ENCODE measurements around the gene CNDP2. TPM values are rescaled to one million over a fixed set of nuclear protein-coding genes. Genes with fewer than 3 reads are reported as not detected.

CNDP2 gene
- total and polyA plus RNA-seq, 2 of the 13 experiments (the other 11 are each of a cell fraction or from before 2014, with no cell fraction given): 64.7 to 80.8 TPM

DNA sequence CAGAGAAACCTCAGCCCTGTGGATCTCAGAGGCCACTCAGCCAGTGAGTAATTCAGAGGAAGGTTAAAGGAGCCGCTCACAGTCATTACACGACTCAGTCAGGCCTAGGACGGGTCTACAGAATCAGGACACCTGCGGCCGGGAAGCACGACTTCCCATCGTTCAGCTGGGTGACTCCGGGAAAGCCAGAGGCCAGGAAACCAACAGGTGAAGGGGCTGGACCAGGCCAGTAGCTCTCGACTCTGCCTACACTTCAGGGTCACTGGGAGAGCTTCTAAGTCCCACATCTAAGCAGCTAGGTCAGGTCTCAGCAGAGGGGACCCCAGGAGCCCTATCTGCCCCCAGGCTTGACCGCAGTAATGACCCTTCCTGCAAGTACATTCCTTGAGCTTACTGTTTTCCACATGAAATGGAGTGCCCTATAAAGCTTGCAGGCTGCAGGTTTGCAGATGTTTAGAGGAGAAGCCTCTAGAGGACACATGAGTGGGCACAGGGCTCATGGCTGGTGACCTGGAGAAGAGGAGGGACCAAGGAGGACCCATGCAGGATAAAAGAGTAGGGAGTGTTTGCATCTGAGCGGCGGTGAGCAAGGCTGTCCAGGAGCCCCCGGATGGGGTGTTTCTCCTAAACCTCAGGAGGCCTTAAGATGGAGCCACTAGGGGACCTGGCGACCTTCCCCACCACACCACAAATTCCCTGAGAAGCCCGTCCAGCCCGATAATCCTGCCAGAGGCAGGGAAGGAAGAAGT is 48.6 kb upstream of the CNDP2 start:
- Histone ChIP-seq H3K4me3 (replicated peaks in 1 of 3; ENCODE audit: insufficient read depth in 1 of 3, low read depth in 2 of 3, low read length in 3 of 3) (no peak overlapping the region), H3K27me3 (ENCODE audit: control insufficient read depth in 1 of 2, insufficient read depth in 2 of 2, low read length in 2 of 2) (peaks cover 5 to 74% of the 10 kb centered on the region in 2 experiments; a peak in 4 of 5 replicates), H2AFZ (ENCODE audit: low read length) (no peak overlapping the region), H3K9me3 (ENCODE audit: low read length) (no peaks in the 10 kb centered on the region), H4K20me1 (ENCODE audit: insufficient read depth, low read length) (no peaks in the 10 kb centered on the region), H3K79me2 (ENCODE audit: insufficient read depth, low read length) (no peaks in the 10 kb centered on the region), H3K27ac (ENCODE audit: extremely low read length, insufficient read depth, low read length) (no peak overlapping the region), H3K36me3 (replicated peaks in 1 of 2; ENCODE audit: control insufficient read depth in 1 of 2, insufficient read depth in 2 of 2, low read length in 2 of 2) (no peaks in the 10 kb centered on the region), H3K9ac (ENCODE audit: insufficient read depth, low read depth, low read length) (no peak overlapping the region), H3K4me1 (ENCODE audit: insufficient read depth, low read length) (peaks cover 10% of the 10 kb centered on the region), H3K4me2 (ENCODE audit: low read depth, low read length) (no peak overlapping the region)
- in situ Hi-C loops (cut with HindIII; ENCODE audit: extremely low pct_ligation_motif_present, low pct_unique_long_range_greater_than_20kb) (no loop called here), intact Hi-C loops (cut with micrococcal nuclease; ENCODE audit: unreplicated experiment) (no loop called here)
- DNase-seq (ENCODE audit: low spot score) (no peak), ATAC-seq (peak; percentile 12; the same call in 1 of the 3 replicates), FAIRE-seq (no peak)
- POLR2A ChIA-PET: no interaction called here
- CTCF ChIA-PET (ENCODE audit: low intra/inter-chr PET ratio, low total read pairs): no interaction called here
- BruUV-seq (replicated peaks): no TSS peak
- 41% methylated on average over 6 of the region's 16 CpGs for WGBS (ENCODE audit: low lambda C conversion rate)
- TF ChIP-seq, protein P1, sequence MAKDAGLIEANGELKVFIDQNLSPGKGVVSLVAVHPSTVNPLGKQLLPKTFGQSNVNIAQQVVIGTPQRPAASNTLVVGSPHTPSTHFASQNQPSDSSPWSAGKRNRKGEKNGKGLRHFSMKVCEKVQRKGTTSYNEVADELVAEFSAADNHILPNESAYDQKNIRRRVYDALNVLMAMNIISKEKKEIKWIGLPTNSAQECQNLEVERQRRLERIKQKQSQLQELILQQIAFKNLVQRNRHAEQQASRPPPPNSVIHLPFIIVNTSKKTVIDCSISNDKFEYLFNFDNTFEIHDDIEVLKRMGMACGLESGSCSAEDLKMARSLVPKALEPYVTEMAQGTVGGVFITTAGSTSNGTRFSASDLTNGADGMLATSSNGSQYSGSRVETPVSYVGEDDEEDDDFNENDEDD (CRISPR knock-in tag; IDR thresholded peaks at IDR 0.05; ENCODE audit: borderline replicate concordance): no peak
- TF ChIP-seq ZNF543 (CRISPR knock-in tag; IDR thresholded peaks at IDR 0.05): no peak
- TF ChIP-seq HDAC2 (CRISPR knock-in tag; IDR thresholded peaks at IDR 0.05): no peak
- TF ChIP-seq ZNF879 (CRISPR knock-in tag; IDR thresholded peaks at IDR 0.05): no peak
- TF ChIP-seq ZNF772 (CRISPR knock-in tag; IDR thresholded peaks at IDR 0.05): no peak
- TF ChIP-seq ZNF34 (CRISPR knock-in tag; IDR thresholded peaks at IDR 0.05; ENCODE audit: borderline replicate concordance): no peak
- no peak for TF ChIP-seq ZNF496 (CRISPR knock-in tag; IDR thresholded peaks at IDR 0.05; ENCODE audit: insufficient replicate concordance)
- no peak for TF ChIP-seq EED (CRISPR knock-in tag; IDR thresholded peaks at IDR 0.05)
- no peak for TF ChIP-seq CENPX (CRISPR knock-in tag; IDR thresholded peaks at IDR 0.05)
- TF ChIP-seq ZNF570 (CRISPR knock-in tag; IDR thresholded peaks at IDR 0.05; ENCODE audit: borderline replicate concordance): no peak
- TF ChIP-seq ZNF207 (IDR thresholded peaks at IDR 0.05; ENCODE audit: borderline replicate concordance): no peak
- TF ChIP-seq HDAC6 (IDR thresholded peaks at IDR 0.05; ENCODE audit: low read depth, low read length): no peak
- TF ChIP-seq, protein P2, sequence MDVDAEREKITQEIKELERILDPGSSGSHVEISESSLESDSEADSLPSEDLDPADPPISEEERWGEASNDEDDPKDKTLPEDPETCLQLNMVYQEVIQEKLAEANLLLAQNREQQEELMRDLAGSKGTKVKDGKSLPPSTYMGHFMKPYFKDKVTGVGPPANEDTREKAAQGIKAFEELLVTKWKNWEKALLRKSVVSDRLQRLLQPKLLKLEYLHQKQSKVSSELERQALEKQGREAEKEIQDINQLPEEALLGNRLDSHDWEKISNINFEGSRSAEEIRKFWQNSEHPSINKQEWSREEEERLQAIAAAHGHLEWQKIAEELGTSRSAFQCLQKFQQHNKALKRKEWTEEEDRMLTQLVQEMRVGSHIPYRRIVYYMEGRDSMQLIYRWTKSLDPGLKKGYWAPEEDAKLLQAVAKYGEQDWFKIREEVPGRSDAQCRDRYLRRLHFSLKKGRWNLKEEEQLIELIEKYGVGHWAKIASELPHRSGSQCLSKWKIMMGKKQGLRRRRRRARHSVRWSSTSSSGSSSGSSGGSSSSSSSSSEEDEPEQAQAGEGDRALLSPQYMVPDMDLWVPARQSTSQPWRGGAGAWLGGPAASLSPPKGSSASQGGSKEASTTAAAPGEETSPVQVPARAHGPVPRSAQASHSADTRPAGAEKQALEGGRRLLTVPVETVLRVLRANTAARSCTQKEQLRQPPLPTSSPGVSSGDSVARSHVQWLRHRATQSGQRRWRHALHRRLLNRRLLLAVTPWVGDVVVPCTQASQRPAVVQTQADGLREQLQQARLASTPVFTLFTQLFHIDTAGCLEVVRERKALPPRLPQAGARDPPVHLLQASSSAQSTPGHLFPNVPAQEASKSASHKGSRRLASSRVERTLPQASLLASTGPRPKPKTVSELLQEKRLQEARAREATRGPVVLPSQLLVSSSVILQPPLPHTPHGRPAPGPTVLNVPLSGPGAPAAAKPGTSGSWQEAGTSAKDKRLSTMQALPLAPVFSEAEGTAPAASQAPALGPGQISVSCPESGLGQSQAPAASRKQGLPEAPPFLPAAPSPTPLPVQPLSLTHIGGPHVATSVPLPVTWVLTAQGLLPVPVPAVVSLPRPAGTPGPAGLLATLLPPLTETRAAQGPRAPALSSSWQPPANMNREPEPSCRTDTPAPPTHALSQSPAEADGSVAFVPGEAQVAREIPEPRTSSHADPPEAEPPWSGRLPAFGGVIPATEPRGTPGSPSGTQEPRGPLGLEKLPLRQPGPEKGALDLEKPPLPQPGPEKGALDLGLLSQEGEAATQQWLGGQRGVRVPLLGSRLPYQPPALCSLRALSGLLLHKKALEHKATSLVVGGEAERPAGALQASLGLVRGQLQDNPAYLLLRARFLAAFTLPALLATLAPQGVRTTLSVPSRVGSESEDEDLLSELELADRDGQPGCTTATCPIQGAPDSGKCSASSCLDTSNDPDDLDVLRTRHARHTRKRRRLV (CRISPR knock-in tag; IDR thresholded peaks at IDR 0.05): no peak
- TF ChIP-seq MIER3 (CRISPR knock-in tag; IDR thresholded peaks at IDR 0.05; ENCODE audit: borderline replicate concordance): no peak

Data from HepG2 (cell line).